Urinary bladder (tissue), 4 donors: ENCODE results near the gene WRNIP1. TPM values are rescaled to one million over a fixed set of nuclear protein-coding genes. Genes with fewer than 3 reads are reported as not detected.

Experiments
- DNase-seq: peaks from one replicate; pipeline ENCODE4 v3.0.0-alpha.2; 2015; ENCODE audit errors: extremely low spot score
- H3K27ac ChIP-seq: one replicate; pipeline ENCODE4 v1.5.1; 2013; ENCODE audit warnings: low read depth, mild to moderate bottlenecking, moderate library complexity
- H3K36me3 ChIP-seq: one replicate; pipeline ENCODE4 v1.6.1; 2013; ENCODE audit warnings: mild to moderate bottlenecking, moderate library complexity; ENCODE audit not compliant: insufficient read depth
- H3K4me1 ChIP-seq: one replicate; pipeline ENCODE4 v1.6.1; 2013; ENCODE audit warnings: mild to moderate bottlenecking, moderate library complexity; ENCODE audit not compliant: insufficient read depth
- H3K4me3 ChIP-seq: one replicate; pipeline ENCODE4 v1.5.1; 2013; ENCODE audit warnings: low read depth, low read length
- WGBS: extraction: QIAGEN DNeasy Blood & Tissue Kit; methylation state at CpG from one replicate; pipeline ENCODE4 v1.1.7; 2013; 5-methylcytosine and 5-hydroxymethylcytosine counted together
- polyA plus RNA-seq: library from polyadenylated mRNA; stranded (reverse); fragments of 200-250 nt; gene quantifications from one replicate; pipeline ENCODE4 v1.2.3, GENCODE V29; 2013
- total RNA-seq: library from RNA; depleted of rRNA; stranded (reverse); fragments of >200 nt; gene quantifications from one replicate; pipeline ENCODE4 v1.2.3, GENCODE V29; 2014
- donor health status: healthy with polysubstance abuse.
- donor health status: healthy.

The WRNIP1 gene
- total and polyA plus RNA-seq, 2 donors: 31.5 to 42.1 TPM

DNA sequence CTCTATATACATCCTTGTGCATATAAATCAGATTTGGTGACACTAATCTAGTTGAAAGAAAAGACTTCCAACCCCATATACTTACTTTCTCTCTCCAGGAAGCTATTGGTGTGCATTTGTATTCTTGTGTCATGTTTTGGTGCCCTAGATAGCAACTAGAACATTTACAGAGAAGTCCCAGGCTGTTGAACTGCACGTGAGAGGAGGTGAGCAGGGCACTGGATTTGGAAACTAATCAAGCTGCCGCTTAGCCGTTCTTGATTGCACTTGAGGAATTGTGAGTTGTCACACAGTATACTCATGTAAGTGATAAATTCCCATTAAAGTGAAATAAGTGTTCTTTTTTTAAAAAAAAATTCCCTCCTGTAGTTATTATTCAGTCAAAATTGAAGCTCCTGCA lies 7.6 kb downstream of the WRNIP1 start:
- Histone ChIP-seq H3K27ac (no peak overlapping the region), H3K36me3 (no peaks in the 10 kb centered on the region)

DNA sequence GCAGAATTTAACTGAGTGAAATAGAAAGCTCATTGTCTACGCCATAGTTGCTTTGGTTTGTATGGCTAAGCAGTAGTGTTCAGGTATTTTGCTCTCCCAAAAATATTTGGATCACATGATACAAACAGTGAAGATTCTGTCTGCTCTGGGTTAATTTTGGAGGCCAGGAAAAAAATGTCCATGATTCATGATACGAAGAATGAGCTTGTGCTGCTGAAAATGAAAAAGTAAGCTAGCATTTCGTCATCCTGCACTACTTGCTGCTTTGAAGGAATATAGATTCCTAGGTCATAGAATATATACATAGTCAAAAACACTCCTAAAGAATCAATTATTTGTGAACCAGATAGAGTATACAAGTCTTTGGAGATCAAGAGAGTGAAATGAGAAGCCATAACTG lies 8.3 kb downstream of the WRNIP1 start:
- Histone ChIP-seq H3K4me1 (no peaks in the 10 kb centered on the region), H3K36me3 (no peaks in the 10 kb centered on the region), H3K27ac (no peak overlapping the region), H3K4me3 (no peak overlapping the region)
- 74% methylated on average over 3 of the region's 3 CpGs for WGBS
- DNase-seq: no peak

More for the DNA sequence above, 7.6 kb downstream of the WRNIP1 start:
- 94% methylated on average over 3 of the region's 3 CpGs for WGBS
- DNase-seq: no peak
- Histone ChIP-seq H3K4me3 (no peak overlapping the region), H3K4me1 (no peaks in the 10 kb centered on the region)

DNA sequence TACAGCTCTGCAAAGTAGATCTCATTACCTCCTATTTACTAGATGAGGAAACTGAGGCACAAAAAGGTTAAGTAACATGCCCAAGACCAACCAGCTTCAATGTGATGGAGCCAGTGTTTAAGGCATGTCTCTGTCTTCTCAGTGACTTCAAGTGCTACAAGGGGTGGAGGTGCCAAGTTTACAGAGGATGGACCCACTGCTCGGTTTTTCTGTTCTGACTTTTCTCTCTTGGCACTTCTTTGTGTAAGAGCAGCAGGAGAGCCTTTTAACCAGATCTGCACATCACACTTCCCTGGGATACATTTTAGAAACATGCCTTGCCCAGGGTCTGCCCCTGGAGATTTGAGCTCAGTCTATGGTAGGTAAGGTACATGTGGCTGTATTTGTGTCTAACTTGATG lies 9.8 kb downstream of the WRNIP1 start:
- Histone ChIP-seq H3K4me1 (no peaks in the 10 kb centered on the region), H3K36me3 (no peaks in the 10 kb centered on the region), H3K27ac (no peak overlapping the region), H3K4me3 (no peak overlapping the region)
- WGBS: 87% methylated on average over 1 of the region's 1 CpG
- no peak for DNase-seq

DNA sequence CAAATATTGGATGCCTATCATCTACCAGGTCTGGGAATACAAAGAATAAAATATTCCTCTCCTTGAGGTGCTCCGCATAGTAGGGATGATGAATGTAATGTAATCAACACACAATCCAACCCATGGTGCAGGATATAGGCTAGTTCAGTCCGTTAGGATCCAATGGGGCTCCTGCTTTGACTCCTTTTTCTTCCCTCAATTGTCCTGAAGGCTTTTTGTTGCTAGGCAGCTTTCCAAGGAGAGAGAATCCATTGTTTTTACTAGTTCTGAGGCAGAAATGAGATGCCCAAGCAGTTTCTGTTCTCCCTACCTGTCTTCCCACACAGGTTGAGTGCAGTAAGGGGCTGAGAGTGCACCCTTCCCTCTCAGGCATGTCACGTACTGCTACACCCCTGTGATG lies 12.1 kb downstream of the WRNIP1 start:
- Histone ChIP-seq H3K36me3 (no peaks in the 10 kb centered on the region), H3K4me1 (no peaks in the 10 kb centered on the region), H3K27ac (no peak overlapping the region), H3K4me3 (no peak overlapping the region)
- WGBS: 92% methylated on average over 3 of the region's 3 CpGs
- DNase-seq: no peak

DNA sequence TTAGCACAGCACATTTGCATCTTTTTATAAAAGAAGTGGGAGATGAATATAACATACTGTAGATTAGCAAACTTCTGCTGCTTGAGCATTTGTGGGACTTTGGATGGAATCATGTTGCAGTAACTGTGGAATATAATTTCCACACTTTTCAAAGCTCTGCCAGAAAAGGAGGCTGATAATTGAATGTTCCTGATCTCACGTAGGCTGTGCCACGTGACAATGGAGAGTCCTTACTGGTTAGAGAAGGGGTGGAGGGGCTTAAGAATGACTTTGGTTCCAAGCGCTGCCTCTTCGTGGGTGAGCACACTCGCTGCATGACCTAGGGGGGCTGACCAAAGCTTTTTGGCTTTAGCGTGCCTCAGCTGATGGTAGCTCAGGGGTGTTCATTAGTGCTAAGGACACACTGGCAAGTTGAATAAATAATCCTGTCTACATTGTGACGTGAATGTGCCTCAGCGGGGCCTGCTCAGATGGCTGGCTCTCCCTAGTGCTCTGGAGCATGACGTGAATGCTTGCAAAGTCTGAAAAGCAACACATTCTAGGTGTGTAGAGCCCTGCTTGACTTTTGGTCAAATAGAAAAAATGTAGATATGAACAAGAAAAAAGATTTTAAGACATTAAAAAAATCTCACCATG lies 15.0 kb downstream of the WRNIP1 start:
- no peak overlapping the region for H3K4me3 ChIP-seq
- no peaks in the 10 kb centered on the region for H3K36me3 ChIP-seq
- DNase-seq: no peak
- WGBS: 88% methylated on average over 9 of the region's 9 CpGs
- H3K4me1 ChIP-seq: no peaks in the 10 kb centered on the region
- H3K27ac ChIP-seq: no peak overlapping the region

DNA sequence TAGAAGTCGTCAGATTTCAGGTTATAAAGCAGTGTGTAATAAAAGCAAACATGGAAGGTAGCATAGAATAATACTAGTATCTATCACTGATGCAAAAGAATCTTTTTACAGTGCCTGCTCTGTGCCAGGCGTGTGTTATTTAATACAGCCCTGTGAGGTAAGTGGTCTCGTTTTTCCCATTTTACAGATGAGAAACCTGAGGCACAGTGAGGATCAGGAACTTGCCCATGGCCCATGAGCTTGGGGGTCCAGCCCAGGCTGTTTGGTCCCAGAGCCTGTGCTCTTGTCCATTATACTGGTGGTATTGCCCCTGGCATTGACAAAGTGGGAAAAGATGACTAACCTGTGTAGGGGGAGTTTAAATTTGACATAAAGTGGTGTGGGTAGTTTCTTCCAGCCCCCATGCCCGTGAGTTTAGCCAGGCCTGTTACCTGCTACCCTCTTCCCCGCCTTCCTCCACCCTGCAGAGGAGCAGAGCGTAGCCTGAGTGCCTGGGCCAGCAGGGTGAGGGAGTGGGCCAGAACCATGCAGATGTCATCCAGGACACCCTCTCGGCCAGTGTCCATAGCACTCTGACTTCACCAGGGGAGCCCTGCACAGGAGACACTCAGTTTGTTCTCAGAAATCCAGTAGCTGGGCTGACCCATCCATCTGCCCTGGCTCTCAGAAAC lies 16.6 kb downstream of the WRNIP1 start:
- Histone ChIP-seq H3K36me3 (no peaks in the 10 kb centered on the region), H3K4me1 (no peaks in the 10 kb centered on the region), H3K4me3 (no peak overlapping the region), H3K27ac (no peak overlapping the region)
- no peak for DNase-seq
- WGBS: 94% methylated on average over 7 of the region's 7 CpGs

DNA sequence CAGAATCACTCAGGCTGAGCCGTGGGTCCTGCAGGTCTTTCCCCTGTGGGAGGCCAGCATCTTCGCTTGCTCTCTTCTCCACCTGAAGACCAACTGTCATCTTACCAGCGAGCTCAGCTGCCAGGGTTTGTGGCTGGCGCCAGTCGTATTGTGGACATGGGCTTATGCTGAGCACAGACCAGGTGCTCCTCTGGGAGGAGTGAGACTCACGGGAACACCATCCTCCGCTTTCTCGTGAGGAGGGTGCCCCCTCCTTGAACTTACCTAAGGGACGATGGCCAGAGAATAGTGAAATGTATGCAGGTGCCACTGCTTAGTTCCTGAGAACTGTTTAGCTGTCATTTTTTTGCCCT lies 17.1 kb downstream of the WRNIP1 start:
- H3K36me3 ChIP-seq: no peaks in the 10 kb centered on the region
- no peak overlapping the region for H3K27ac ChIP-seq
- DNase-seq: no peak
- H3K4me1 ChIP-seq: no peaks in the 10 kb centered on the region
- WGBS: 93% methylated on average over 9 of the region's 9 CpGs
- H3K4me3 ChIP-seq: no peak overlapping the region

DNA sequence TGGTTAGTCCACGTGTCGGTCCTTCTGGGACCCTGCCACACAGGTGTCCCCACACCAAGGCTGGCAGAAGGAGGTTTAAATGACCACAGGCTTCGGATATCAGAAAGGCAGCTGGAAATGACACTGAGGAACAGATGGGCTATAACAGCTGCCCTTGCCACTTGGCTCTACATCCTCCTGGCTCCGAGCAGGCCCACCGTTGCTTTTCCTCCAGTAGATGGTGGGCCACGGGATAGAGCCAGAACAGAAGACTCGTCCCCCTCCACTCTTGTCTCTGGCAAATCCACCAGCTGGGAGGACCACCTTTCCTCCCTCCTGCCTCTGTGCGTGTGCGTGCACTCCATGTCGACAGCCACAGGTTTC lies 17.6 kb downstream of the WRNIP1 start:
- WGBS: 71% methylated on average over 10 of the region's 10 CpGs
- no peak for DNase-seq
- no peak overlapping the region for H3K27ac ChIP-seq
- H3K36me3 ChIP-seq: no peaks in the 10 kb centered on the region
- no peaks in the 10 kb centered on the region for H3K4me1 ChIP-seq
- no peak overlapping the region for H3K4me3 ChIP-seq

DNA sequence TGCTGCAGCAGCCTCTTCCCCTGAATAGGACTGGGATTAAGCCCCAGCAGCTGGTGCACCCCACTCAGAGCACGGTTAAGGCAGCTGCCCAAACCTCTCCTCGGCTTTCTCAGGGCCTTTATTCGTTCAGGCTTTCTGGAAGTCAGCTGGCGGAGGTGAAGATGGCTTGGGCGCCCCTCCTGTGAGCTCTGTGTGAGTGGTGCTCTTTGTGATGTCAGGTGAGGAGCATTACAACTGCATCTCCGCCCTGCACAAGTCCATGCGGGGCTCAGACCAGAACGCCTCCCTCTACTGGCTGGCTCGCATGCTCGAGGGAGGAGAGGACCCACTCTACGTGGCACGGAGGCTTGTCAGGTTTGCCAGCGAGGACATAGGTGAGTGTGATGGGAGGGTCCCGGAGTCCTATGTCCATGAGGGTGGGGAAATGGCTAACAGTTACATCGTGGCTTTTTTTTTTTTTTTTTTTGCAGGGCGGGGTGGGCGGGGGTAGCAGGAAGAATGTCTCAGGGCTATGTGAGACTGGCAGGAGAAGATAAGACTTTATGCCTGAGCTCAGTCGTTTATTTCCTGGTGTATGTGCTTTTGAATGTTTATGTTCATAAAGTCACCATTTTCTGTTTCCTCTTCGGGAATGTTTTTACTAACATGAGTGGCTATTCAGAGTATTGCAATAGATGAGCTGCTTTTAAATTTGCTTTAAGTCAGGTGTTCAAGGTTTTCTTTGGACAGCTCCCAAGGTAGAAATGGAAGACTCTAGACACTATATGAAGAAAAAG lies 18.2 kb downstream of the WRNIP1 start:
- no peaks in the 10 kb centered on the region for H3K36me3 ChIP-seq
- DNase-seq: no peak
- 59% methylated on average over 19 of the region's 19 CpGs for WGBS

DNA sequence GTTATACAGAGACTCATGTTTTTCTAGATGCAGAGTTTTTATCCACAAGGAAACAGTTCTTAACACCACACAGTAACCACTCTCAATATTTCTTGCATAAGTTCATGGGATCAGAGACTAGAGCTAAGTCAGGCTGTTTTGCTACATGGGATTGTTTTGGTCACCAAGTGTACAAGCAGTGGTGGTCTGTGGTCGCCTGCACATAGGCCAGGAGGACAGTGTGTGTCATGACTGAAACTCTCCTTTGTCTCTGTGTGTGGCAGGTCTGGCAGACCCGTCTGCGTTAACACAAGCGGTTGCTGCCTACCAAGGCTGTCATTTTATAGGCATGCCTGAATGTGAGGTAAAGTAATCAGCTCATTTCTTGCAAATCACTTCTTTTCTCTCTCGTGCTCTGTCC lies 18.9 kb downstream of the WRNIP1 start:
- Histone ChIP-seq H3K4me1 (no peaks in the 10 kb centered on the region), H3K27ac (no peak overlapping the region), H3K4me3 (no peak overlapping the region), H3K36me3 (no peaks in the 10 kb centered on the region)
- DNase-seq: no peak
- WGBS: 73% methylated on average over 5 of the region's 5 CpGs

More for the DNA sequence above, 18.2 kb downstream of the WRNIP1 start:
- H3K27ac ChIP-seq: no peak overlapping the region
- no peaks in the 10 kb centered on the region for H3K4me1 ChIP-seq
- no peak overlapping the region for H3K4me3 ChIP-seq

DNA sequence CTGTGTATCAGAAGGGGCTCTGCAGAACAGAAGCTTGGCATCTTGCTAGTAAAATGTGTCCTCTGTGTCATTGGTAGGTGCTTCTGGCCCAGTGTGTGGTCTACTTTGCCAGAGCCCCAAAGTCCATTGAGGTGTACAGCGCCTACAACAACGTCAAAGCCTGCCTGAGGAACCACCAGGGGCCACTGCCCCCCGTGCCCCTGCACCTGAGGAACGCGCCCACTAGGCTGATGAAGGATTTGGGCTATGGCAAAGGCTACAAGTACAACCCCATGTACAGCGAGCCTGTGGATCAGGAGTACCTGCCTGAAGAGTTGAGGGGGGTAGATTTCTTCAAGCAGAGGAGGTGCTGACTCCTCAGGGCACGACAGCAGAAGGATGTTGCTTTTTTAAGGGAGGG lies 19.7 kb downstream of the WRNIP1 start:
- Histone ChIP-seq H3K27ac (no peak overlapping the region), H3K4me1 (no peaks in the 10 kb centered on the region), H3K4me3 (no peak overlapping the region), H3K36me3 (no peaks in the 10 kb centered on the region)
- WGBS: 95% methylated on average over 7 of the region's 7 CpGs
- DNase-seq: no peak

DNA sequence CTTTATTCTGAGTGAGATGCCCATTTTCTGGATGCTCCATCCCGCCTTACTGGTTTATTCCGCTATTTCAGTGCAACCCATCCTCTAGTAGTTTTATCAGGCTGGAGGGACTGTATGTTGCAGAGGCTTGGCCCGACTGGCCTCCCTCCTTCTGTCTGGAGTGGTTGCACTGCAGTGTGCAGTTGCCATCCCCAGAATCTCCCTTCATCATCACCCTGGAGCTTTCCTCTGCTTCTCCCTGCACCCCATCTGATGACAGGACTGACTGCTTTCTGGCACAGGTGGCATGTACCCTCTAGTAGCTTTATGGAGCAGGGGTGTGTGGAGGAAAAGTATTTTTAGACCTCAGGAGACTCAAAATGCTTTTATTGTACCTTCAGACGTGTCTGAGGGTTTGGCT lies 21.1 kb downstream of the WRNIP1 start:
- H3K27ac ChIP-seq: no peak overlapping the region
- H3K36me3 ChIP-seq: no peaks in the 10 kb centered on the region
- no peak for DNase-seq
- H3K4me1 ChIP-seq: no peaks in the 10 kb centered on the region
- no peak overlapping the region for H3K4me3 ChIP-seq
- 87% methylated on average over 4 of the region's 4 CpGs for WGBS

DNA sequence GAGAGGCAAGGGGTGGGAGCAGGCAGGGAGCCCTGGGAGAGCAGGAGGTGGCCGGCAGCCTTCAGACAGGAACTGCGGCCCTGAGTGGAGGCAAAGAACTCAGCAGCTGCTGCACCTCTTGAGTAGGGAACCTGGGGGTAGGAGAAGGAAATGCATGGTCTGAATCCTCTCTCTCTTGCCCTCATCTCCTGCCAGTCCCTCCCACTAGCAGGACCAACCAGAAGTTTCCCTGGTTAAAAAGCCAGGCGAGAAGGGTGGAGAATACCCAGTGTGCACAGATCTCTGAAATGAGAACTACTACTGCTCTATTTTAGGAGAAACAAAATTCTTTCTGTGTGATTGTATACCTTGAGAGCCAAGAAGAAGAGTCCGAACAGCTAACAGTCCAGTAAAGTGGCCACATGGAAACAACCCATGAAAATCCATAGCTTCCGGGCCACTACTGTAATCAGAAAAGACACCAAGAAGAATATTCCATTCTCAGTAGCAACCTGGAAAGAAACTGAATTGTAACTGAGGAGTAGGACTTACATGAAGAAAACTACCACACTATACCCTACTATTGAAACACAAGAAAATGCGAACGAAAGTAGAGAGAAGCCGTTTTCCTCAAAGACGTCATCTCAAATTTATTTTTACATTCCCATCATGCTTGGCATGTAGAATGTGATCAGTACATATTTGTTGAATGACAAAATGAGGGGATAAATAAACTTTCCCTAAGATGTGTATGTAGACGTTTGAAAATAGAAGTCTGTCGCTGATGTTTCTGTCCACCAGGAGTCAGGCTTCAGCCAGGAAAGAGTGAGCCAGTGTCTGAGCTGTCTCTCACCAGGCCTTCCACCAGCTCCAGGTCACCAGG lies 25.6 kb downstream of the WRNIP1 start:
- no peaks in the 10 kb centered on the region for H3K36me3 ChIP-seq
- no peak for DNase-seq
- no peaks in the 10 kb centered on the region for H3K4me1 ChIP-seq
- H3K4me3 ChIP-seq: no peak overlapping the region
- 33% methylated on average over 11 of the region's 11 CpGs for WGBS
- H3K27ac ChIP-seq: no peak overlapping the region
